BJ (cell line): ENCODE measurements around the gene HBQ1. TPM values are rescaled to one million over a fixed set of nuclear protein-coding genes. Genes with fewer than 3 reads are reported as not detected.
A peak's percentile ranks its signal among the peaks of the same experiment; 100 is the strongest.

ENCODE experiments used
- CTCF ChIA-PET: fragments of 350-600 bp; formaldehyde crosslinking; extraction: SDS; loops from one replicate; lab custom pipeline; 2021; ENCODE audit warnings: antibody characterized with exemption, inconsistent platforms; lab: Yijun Ruan, JAX
- POLR2A ChIA-PET: fragments of 300-600 bp; sonication (Branson Sonifier 250); formaldehyde crosslinking; extraction: SDS; loops from one replicate; lab custom pipeline; 2021; ENCODE audit warnings: antibody characterized with exemption; lab: Charles Lee
- DNase-seq: peaks from one replicate; pipeline ENCODE4 v3.0.0-alpha.2; 2011; ENCODE audit warnings: low read depth
- H3K27me3 ChIP-seq: 2 replicates; pipeline ENCODE4 v1.6.0; 2011; ENCODE audit warnings: low read length; ENCODE audit not compliant: control insufficient read depth, insufficient read depth
- H3K36me3 ChIP-seq: 2 replicates; pipeline ENCODE4 v1.5.1; 2011; ENCODE audit warnings: low read length; ENCODE audit not compliant: control insufficient read depth, insufficient read depth
- H3K4me3 ChIP-seq: 2 replicates; pipeline ENCODE4 v1.5.1; 2011; ENCODE audit warnings: low read depth, mild to moderate bottlenecking, control low read depth, low read length
- polyA plus RNA-seq: library from polyadenylated mRNA; depleted of rRNA; stranded (reverse); fragments of >200 nt; gene quantifications from 2 replicates; pipeline ENCODE4 v1.2.3, GENCODE V29; 2011
- TF ChIP-seq, protein P1 (sequence below): IDR thresholded peaks from 2 replicates; pipeline ENCODE4 v1.5.1; 2011; ENCODE audit warnings: low read depth, mild to moderate bottlenecking, control low read depth, inconsistent platforms, low read length, moderate library complexity; ENCODE audit not compliant: insufficient read depth

HBQ1 gene
- polyA plus RNA-seq, 1 experiment = 0.18 TPM

DNA sequence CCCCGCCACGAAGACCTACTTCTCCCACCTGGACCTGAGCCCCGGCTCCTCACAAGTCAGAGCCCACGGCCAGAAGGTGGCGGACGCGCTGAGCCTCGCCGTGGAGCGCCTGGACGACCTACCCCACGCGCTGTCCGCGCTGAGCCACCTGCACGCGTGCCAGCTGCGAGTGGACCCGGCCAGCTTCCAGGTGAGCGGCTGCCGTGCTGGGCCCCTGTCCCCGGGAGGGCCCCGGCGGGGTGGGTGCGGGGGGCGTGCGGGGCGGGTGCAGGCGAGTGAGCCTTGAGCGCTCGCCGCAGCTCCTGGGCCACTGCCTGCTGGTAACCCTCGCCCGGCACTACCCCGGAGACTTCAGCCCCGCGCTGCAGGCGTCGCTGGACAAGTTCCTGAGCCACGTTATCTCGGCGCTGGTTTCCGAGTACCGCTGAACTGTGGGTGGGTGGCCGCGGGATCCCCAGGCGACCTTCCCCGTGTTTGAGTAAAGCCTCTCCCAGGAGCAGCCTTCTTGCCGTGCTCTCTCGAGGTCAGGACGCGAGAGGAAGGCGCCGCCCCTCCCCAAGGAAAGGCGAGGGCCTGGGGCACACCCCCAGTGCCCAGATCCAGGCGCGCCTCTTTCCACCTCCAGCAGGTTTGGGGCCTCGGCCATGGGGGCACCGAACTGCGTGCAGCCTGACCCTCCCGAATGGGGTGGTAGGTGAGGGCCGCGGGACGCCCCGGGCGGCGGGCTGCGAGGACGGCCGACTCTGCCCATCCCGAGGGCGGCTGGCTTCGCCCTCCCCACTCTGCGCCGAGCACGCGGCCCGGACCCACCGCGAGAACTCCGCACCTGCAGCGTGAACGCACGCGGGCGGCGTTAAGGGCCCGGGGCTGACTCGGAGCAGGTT is 664 bp downstream of the HBQ1 start:
- TF ChIP-seq, protein P1, sequence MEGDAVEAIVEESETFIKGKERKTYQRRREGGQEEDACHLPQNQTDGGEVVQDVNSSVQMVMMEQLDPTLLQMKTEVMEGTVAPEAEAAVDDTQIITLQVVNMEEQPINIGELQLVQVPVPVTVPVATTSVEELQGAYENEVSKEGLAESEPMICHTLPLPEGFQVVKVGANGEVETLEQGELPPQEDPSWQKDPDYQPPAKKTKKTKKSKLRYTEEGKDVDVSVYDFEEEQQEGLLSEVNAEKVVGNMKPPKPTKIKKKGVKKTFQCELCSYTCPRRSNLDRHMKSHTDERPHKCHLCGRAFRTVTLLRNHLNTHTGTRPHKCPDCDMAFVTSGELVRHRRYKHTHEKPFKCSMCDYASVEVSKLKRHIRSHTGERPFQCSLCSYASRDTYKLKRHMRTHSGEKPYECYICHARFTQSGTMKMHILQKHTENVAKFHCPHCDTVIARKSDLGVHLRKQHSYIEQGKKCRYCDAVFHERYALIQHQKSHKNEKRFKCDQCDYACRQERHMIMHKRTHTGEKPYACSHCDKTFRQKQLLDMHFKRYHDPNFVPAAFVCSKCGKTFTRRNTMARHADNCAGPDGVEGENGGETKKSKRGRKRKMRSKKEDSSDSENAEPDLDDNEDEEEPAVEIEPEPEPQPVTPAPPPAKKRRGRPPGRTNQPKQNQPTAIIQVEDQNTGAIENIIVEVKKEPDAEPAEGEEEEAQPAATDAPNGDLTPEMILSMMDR = peak; percentile 34
- ChIA-PET POLR2A (interaction anchor here (0.5 kb wide), 1 partner anchor 65 kb away, joined by 11 read pairs; no protein-coding TSS in a partner anchor), CTCF (interaction anchor here (0.6 to 2.3 kb wide), 34 partner anchors 9 to 182 kb away, joined by 3 to 18 read pairs (median 4); partner anchors contain the start of gene LUC7L)
- H3K27me3 ChIP-seq = peaks cover 10% of the 10 kb centered on the region
- no peaks in the 10 kb centered on the region; the same call in 1 of the 2 replicates for H3K36me3 ChIP-seq
- peak overlapping the region; percentile 29 for H3K4me3 ChIP-seq
- DNase-seq = no peak

DNA sequence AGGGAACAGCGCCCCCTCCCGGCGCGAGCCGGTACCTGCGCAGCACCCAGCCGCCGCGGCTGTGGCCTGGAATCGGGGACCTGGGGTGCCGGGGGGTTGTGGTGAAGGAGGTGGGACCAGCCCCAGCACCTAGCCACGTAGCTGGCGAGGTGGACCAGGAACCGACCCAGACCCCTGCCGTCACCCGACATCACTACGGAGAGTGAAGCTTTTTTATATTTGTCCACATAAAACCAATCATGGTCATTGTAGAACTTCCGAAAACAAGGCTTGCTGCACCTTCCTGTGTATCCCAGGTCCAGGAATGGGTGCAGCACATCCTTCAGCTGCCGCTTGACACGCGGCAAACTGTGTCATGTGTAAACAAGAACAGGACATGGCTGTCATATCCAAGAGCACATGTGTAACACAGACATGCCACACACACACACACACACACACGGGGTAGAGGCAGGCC is 1.3 kb downstream of the HBQ1 start:
- ChIA-PET CTCF (interaction anchor here (0.6 to 2.3 kb wide), 20 partner anchors 10 to 181 kb away, joined by 3 to 16 read pairs (median 4); partner anchors contain the start of gene LUC7L), POLR2A (no interaction called here)
- H3K27me3 ChIP-seq = peaks cover 10% of the 10 kb centered on the region
- TF ChIP-seq, protein P1 = peak; percentile 89
- no peak for DNase-seq
- no peak overlapping the region for H3K4me3 ChIP-seq
- H3K36me3 ChIP-seq = no peaks in the 10 kb centered on the region; the same call in 1 of the 2 replicates

DNA sequence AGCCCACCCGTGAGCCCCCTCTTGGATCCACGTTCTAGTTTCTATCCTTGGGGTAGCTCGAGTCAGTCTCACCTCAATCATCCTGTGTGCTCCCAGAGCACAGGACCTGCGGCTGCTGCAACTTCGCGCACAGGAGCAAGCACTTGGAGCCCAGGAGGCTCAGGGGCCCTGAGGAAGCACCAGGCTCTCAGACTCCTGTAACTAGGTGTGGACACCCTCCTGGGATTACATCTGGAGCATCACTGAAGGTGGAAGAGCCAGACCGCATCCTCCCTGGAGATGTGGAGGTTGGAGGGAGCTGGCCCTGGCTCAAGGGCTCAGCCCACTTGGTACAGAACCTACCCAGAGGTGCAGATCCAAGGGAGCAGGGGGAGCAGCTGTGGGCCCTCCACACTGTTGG is 2.7 kb downstream of the HBQ1 start:
- TF ChIP-seq, protein P1 = no peak
- Histone ChIP-seq H3K36me3 (peaks cover 5% of the 10 kb centered on the region), H3K4me3 (no peak overlapping the region), H3K27me3 (peaks cover 5% of the 10 kb centered on the region)
- ChIA-PET CTCF (interaction anchor here (0.8 to 2.0 kb wide), 2 partner anchors 118 to 179 kb away, joined by 3 to 9 read pairs; no protein-coding TSS in a partner anchor), POLR2A (interaction anchor here (0.6 kb wide), 1 partner anchor 78 kb away, joined by 4 read pairs; no protein-coding TSS in a partner anchor)
- no peak for DNase-seq

DNA sequence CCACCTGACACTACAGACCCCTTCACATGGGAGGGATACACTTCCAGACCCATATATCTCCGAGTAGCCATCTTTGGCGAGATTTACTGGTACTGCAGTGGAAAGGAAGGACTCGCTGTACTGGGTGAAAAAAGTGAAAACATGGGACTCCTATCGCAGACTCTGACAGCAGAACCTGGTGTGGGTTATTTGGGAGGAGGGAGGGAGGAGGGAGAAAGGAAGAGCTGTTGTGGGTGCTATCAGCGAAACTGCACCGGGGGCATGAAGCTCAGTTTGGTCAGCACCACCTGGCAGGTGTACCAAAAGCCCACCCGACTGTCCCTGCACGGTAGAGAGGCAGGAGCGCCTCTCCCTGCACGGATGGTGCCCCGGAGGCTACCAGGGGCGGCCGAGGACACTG is 5.0 kb downstream of the HBQ1 start:
- Histone ChIP-seq H3K36me3 (peaks cover 17% of the 10 kb centered on the region), H3K4me3 (no peak overlapping the region), H3K27me3 (no peaks in the 10 kb centered on the region)
- TF ChIP-seq, protein P1 = no peak
- ChIA-PET POLR2A (no interaction called here), CTCF (no interaction called here)
- no peak for DNase-seq

DNA sequence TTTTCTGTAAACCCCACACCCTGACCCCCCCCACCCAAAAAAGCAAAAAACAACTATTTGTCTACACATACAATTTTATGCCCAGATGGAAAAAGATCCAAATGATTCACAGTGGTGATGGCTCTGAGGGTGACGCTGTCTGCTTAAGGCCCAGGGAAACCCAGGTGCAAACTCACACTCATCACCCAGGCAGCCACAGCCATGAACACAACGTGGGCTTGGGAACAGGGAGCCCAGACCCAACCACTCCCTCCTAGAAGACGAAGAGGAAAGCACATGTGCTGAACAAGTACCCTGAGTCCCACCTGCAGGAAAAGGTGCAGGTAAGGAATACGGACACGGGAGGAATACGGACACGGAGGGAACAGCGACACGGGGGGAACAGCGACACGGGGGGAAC is 5.4 kb downstream of the HBQ1 start:
- ChIA-PET POLR2A (no interaction called here), CTCF (no interaction called here)
- Histone ChIP-seq H3K4me3 (no peak overlapping the region), H3K36me3 (peaks cover 20% of the 10 kb centered on the region), H3K27me3 (no peaks in the 10 kb centered on the region)
- DNase-seq = no peak
- TF ChIP-seq, protein P1 = no peak
